ENCODE measurements around the gene CSRP1.

CSRP1 gene

DNA sequence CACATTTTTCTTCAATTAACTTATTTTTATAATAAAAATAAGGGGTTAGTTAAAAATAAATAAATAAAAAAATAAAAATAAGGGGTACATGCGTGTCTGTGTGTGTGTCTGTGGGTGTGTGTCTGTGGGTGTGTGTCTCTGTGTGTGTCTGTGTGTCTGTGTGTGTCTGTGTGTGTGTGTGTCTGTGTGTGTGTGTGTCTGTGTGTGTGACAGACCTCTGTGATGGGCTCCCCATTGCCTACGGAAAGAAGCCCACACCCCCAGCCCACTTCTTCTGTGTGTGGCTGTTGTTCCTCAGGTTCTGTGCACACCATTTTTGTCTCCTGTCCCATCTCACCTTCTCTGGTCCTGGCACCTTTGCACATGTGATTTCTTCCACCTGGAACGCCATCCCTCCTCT is 47.9 kb downstream of the CSRP1 start:
- DNase-seq (ENCODE audit: low read depth in 1 of 2, low spot score in 1 of 2): no peak
- H3K27me3 ChIP-seq (ENCODE audit: insufficient read depth, poor library complexity, severe bottlenecking): no peaks in the 10 kb centered on the region
- no peak overlapping the region for H3K4me3 ChIP-seq (replicated peaks; ENCODE audit: insufficient read depth, low read length)
- TF ChIP-seq, protein P1, sequence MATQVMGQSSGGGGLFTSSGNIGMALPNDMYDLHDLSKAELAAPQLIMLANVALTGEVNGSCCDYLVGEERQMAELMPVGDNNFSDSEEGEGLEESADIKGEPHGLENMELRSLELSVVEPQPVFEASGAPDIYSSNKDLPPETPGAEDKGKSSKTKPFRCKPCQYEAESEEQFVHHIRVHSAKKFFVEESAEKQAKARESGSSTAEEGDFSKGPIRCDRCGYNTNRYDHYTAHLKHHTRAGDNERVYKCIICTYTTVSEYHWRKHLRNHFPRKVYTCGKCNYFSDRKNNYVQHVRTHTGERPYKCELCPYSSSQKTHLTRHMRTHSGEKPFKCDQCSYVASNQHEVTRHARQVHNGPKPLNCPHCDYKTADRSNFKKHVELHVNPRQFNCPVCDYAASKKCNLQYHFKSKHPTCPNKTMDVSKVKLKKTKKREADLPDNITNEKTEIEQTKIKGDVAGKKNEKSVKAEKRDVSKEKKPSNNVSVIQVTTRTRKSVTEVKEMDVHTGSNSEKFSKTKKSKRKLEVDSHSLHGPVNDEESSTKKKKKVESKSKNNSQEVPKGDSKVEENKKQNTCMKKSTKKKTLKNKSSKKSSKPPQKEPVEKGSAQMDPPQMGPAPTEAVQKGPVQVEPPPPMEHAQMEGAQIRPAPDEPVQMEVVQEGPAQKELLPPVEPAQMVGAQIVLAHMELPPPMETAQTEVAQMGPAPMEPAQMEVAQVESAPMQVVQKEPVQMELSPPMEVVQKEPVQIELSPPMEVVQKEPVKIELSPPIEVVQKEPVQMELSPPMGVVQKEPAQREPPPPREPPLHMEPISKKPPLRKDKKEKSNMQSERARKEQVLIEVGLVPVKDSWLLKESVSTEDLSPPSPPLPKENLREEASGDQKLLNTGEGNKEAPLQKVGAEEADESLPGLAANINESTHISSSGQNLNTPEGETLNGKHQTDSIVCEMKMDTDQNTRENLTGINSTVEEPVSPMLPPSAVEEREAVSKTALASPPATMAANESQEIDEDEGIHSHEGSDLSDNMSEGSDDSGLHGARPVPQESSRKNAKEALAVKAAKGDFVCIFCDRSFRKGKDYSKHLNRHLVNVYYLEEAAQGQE (IDR thresholded peaks at IDR 0.05; ENCODE audit: insufficient replicate concordance, low read depth): no peak
- TF ChIP-seq, protein P2, sequence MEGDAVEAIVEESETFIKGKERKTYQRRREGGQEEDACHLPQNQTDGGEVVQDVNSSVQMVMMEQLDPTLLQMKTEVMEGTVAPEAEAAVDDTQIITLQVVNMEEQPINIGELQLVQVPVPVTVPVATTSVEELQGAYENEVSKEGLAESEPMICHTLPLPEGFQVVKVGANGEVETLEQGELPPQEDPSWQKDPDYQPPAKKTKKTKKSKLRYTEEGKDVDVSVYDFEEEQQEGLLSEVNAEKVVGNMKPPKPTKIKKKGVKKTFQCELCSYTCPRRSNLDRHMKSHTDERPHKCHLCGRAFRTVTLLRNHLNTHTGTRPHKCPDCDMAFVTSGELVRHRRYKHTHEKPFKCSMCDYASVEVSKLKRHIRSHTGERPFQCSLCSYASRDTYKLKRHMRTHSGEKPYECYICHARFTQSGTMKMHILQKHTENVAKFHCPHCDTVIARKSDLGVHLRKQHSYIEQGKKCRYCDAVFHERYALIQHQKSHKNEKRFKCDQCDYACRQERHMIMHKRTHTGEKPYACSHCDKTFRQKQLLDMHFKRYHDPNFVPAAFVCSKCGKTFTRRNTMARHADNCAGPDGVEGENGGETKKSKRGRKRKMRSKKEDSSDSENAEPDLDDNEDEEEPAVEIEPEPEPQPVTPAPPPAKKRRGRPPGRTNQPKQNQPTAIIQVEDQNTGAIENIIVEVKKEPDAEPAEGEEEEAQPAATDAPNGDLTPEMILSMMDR (IDR thresholded peaks at IDR 0.05; ENCODE audit: insufficient read depth, low read length): no peak
- TF ChIP-seq SPI1 (IDR thresholded peaks at IDR 0.05; ENCODE audit: borderline replicate concordance, low read depth) (no peak), GABPA (IDR thresholded peaks at IDR 0.05; ENCODE audit: low read depth) (no peak), POLR2AphosphoS5 (IDR thresholded peaks at IDR 0.05; ENCODE audit: low read depth) (no peak)
- H3K27ac ChIP-seq (replicated peaks): no peak overlapping the region

DNA sequence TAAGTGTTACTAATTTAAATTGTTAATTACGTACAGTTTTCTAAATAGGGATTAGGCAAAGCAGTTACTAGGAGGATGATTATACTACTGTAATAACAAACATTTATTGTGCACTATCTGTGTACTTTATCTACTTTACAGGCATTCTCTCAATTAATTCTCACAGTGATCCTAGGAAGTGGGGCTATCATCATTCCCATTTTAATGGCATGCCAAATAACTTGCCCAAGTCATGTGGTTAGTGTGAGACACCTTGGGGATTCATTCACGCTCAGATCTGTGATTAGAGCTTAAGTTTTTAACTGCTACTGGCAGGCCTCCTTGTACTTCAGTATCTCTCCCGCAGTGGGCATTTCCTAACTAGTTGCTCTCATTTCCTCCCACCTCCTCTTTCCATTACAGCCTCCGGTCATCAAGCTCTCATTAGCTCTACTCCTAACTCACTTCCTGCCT is 49.4 kb downstream of the CSRP1 start:
- Histone ChIP-seq H3K27me3 (ENCODE audit: insufficient read depth, poor library complexity, severe bottlenecking) (no peaks in the 10 kb centered on the region), H3K27ac (replicated peaks) (no peak overlapping the region), H3K4me3 (replicated peaks; ENCODE audit: insufficient read depth, low read length) (no peak overlapping the region)
- no peak for TF ChIP-seq POLR2AphosphoS5 (IDR thresholded peaks at IDR 0.05; ENCODE audit: low read depth)
- TF ChIP-seq, protein P1 (IDR thresholded peaks at IDR 0.05; ENCODE audit: insufficient replicate concordance, low read depth): no peak
- TF ChIP-seq GABPA (IDR thresholded peaks at IDR 0.05; ENCODE audit: low read depth): no peak
- TF ChIP-seq, protein P2 (IDR thresholded peaks at IDR 0.05; ENCODE audit: insufficient read depth, low read length): no peak
- no peak for TF ChIP-seq SPI1 (IDR thresholded peaks at IDR 0.05; ENCODE audit: borderline replicate concordance, low read depth)
- DNase-seq (ENCODE audit: low read depth in 1 of 2, low spot score in 1 of 2): no peak

DNA sequence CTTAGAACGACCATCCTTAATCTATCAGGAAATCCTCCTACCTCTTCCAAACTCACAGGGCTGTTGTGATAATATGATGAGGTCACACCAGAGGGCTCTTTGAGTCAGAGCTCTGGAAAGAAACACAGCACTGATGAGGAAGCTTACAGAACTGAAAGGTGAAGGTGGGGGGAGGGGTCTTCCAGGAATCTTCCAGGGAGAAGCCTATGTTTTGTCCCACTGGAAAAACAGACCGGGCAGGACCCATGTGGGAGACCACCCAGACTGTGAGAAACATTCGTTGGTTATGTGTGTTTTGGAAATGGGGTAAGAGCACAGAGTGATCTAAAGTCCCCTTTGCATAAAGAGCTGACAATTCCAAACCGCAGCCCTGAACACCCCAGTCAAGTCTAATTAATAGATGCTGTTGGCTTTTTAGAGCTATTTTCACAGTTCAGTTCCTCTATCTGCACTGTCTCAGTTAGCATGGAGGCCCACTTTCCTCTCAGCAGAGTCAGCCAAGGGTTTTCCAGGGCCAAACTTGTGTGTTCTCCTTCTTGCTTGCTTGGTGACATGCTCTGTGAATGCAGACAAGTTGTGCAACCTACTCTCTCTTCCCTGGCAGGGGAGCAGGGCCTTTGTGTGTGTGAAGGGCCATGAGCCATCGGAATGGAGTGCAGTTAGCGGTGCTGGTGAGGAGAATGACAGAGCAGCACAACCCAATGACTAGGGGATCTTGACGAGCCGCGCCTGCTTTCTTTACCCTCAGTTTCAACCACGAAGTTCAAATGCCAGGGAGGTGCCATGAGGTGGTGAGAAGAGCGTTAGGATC is 50.2 kb downstream of the CSRP1 start:
- DNase-seq (ENCODE audit: low read depth in 1 of 2, low spot score in 1 of 2): no peak
- no peaks in the 10 kb centered on the region for H3K27me3 ChIP-seq (ENCODE audit: insufficient read depth, poor library complexity, severe bottlenecking)
- TF ChIP-seq, protein P2 (IDR thresholded peaks at IDR 0.05; ENCODE audit: insufficient read depth, low read length): no peak
- TF ChIP-seq POLR2AphosphoS5 (IDR thresholded peaks at IDR 0.05; ENCODE audit: low read depth): no peak
- TF ChIP-seq SPI1 (IDR thresholded peaks at IDR 0.05; ENCODE audit: borderline replicate concordance, low read depth): no peak
- TF ChIP-seq, protein P1 (IDR thresholded peaks at IDR 0.05; ENCODE audit: insufficient replicate concordance, low read depth): no peak
- no peak for TF ChIP-seq GABPA (IDR thresholded peaks at IDR 0.05; ENCODE audit: low read depth)
- H3K4me3 ChIP-seq (replicated peaks; ENCODE audit: insufficient read depth, low read length): no peak overlapping the region
- H3K27ac ChIP-seq (replicated peaks): no peak overlapping the region

All from HL-60 (cell line).